ENCODE data around the gene P2RY12. TPM values are rescaled to one million over a fixed set of nuclear protein-coding genes. Genes with fewer than 3 reads are reported as not detected.

The P2RY12 gene
- total RNA-seq, 3 donors from 2014 or later = 0.32 to 3.4 (median 1.0) TPM

DNA sequence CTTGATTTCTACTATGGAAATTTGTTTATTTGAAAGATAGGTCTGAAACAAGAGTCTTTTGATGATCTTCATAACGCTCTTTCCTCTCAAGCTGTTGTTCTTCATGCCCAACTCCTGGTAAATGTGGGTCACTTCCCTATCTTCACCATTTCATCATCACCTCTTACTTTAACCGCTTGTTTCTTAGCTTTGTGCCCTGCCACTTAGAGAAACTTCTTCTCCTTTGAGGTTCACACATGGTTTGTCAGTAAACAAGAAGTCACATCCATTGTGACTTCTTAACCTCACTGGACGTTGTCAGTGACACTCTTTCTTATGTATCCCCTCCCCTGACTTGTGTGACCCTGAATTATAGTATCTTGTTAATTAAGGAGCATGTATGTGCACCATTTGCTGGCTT is 38.3 kb downstream of the P2RY12 start:
- Histone ChIP-seq H3K36me3 (ENCODE audit: low read depth) (no peaks in the 10 kb centered on the region), H3K4me1 (ENCODE audit: low read depth) (no peaks in the 10 kb centered on the region), H3K4me3 (no peak overlapping the region), H3K9me3 (no peaks in the 10 kb centered on the region)
- DNase-seq = no peak
- TF ChIP-seq, protein P1, sequence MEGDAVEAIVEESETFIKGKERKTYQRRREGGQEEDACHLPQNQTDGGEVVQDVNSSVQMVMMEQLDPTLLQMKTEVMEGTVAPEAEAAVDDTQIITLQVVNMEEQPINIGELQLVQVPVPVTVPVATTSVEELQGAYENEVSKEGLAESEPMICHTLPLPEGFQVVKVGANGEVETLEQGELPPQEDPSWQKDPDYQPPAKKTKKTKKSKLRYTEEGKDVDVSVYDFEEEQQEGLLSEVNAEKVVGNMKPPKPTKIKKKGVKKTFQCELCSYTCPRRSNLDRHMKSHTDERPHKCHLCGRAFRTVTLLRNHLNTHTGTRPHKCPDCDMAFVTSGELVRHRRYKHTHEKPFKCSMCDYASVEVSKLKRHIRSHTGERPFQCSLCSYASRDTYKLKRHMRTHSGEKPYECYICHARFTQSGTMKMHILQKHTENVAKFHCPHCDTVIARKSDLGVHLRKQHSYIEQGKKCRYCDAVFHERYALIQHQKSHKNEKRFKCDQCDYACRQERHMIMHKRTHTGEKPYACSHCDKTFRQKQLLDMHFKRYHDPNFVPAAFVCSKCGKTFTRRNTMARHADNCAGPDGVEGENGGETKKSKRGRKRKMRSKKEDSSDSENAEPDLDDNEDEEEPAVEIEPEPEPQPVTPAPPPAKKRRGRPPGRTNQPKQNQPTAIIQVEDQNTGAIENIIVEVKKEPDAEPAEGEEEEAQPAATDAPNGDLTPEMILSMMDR (IDR thresholded peaks at IDR 0.05) = no peak
- intact Hi-C loops (cut with DNase I, micrococcal nuclease) = no loop called here
- peak; percentile 22 for ATAC-seq

DNA sequence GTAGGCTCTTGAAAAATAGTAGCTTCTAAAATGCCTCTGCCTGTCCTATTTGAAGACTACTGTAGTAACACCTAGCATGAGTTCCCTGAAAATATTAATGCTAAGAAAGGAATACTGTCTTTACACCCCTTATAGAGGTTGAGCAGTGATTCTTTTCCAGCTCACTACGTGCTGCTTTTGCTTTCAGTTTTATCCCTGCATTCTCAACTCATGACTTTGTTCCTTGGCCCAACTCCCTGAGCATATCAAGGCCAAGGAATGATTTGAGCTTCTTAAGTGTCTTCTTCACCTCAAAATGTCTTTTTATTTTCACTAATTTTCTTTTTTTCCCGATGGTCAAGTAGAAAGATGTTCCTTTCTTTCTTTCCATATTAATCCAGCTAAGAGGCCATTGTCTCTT is 38.7 kb downstream of the P2RY12 start:
- Histone ChIP-seq H3K36me3 (ENCODE audit: low read depth) (no peaks in the 10 kb centered on the region), H3K4me3 (no peak overlapping the region), H3K4me1 (ENCODE audit: low read depth) (no peaks in the 10 kb centered on the region), H3K9me3 (no peaks in the 10 kb centered on the region)
- intact Hi-C loops (cut with DNase I, micrococcal nuclease) = no loop called here
- TF ChIP-seq, protein P1 (IDR thresholded peaks at IDR 0.05) = no peak
- ATAC-seq = peak; percentile 49
- peak in 1 of 3 donors; percentile 41 for DNase-seq

DNA sequence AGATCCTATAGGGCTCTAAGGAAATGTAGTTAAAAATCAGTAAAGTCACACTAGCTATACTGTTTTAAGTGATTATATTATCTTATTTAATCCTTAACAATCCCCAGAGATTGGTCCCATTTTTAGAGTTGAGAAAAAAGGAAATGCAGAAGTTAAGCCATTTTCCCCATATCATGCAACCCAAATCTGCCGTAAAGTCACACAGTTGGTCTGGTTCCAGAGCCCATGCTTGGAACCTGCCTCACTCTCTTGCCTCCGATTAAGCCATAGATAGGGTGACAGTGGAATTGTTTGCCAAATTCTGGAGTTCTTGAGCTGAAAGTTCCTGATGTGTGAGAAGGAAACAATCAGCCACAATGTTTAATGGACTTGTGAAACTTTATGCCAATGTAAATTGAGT is 52.9 kb downstream of the P2RY12 start:
- DNase-seq (no peak), ATAC-seq (no peak)
- TF ChIP-seq, protein P1 (IDR thresholded peaks at IDR 0.05) = no peak
- Histone ChIP-seq H3K36me3 (ENCODE audit: low read depth) (no peaks in the 10 kb centered on the region), H3K4me1 (ENCODE audit: low read depth) (no peaks in the 10 kb centered on the region), H3K4me3 (no peak overlapping the region), H3K9me3 (no peaks in the 10 kb centered on the region)
- intact Hi-C loops (cut with DNase I, micrococcal nuclease) = no loop called here

DNA sequence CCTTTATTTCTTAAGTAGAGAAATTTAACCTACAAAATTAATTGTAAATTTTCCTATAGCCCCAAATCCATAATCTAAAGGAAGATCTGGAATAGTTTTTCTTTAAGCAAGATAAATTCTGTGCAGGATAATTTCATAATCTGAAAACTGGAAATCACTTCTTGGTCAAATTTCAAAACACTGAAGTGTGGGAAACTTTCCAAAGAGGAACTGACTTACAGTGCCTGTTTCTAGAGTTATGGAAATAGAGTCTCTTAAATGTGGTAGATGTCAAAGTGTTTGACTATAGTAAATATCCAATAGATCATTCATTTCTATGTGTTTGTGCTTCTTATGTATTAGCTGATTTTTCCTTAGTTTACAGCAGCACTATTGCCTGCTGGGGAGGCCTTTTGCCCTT is 53.7 kb downstream of the P2RY12 start:
- intact Hi-C loops (cut with DNase I, micrococcal nuclease) = no loop called here
- no peak overlapping the region for H3K4me3 ChIP-seq
- TF ChIP-seq, protein P1 (IDR thresholded peaks at IDR 0.05) = no peak
- H3K36me3 ChIP-seq (ENCODE audit: low read depth) = no peaks in the 10 kb centered on the region
- DNase-seq (no peak), ATAC-seq (no peak)
- no peaks in the 10 kb centered on the region for H3K4me1 ChIP-seq (ENCODE audit: low read depth)
- H3K9me3 ChIP-seq = no peaks in the 10 kb centered on the region

DNA sequence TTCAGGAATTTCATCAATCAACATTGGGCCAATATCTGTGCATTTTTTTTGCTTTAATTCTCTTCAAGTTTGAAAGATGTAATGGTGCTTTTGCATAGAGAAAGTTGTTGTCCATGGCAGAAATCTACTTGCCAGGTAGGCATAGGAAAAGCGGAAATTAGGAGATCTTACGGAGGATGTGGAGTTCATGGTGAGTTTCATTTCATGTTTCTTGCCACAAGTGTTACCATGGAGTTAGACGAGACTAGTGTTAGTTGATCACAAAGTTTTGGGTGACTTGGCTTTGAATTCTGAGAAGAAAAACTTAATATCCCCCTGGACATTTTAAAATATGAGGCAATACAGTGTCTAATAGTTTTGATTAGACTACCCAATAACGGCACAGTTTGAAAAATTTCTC is 54.2 kb downstream of the P2RY12 start:
- Histone ChIP-seq H3K4me3 (no peak overlapping the region), H3K4me1 (ENCODE audit: low read depth) (no peaks in the 10 kb centered on the region), H3K9me3 (no peaks in the 10 kb centered on the region), H3K36me3 (ENCODE audit: low read depth) (no peaks in the 10 kb centered on the region)
- ATAC-seq (no peak), DNase-seq (no peak)
- intact Hi-C loops (cut with DNase I, micrococcal nuclease) = no loop called here
- TF ChIP-seq, protein P1 (IDR thresholded peaks at IDR 0.05) = no peak

DNA sequence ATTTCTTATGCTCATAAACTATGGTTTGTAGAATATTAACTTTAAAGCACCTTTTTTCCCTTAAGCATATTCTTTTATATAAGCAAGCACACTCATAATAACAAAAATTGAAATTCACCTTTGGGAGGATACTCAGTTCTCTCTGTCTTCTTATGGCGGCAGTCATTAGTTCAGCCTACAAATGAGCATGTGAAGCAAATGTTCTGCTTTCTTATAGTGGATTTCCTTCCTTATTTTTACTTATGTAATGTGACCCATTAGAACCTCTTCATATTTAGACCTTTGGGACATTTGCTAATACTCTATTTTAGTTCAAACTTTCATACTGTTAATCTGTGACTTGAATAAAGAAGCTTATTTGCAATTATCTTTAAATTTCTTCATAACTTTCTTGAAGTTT is 55.2 kb downstream of the P2RY12 start, which contains the start of gene P2RY13:
Gene P2RY13, minus strand, starts transcription at position 187 of the 400 bp plus-strand sequence. Its CDS starts 21 bp downstream, at position 166.
- intact Hi-C loops (cut with DNase I, micrococcal nuclease) = no loop called here
- Histone ChIP-seq H3K4me1 (ENCODE audit: low read depth) (no peaks in the 10 kb centered on the region), H3K9me3 (no peaks in the 10 kb centered on the region), H3K36me3 (ENCODE audit: low read depth) (no peaks in the 10 kb centered on the region), H3K4me3 (no peak within 1 kb of the TSS)
- TF ChIP-seq, protein P1 (IDR thresholded peaks at IDR 0.05) = no peak
- DNase-seq (no peak), ATAC-seq (no peak)

Measured in mucosa of descending colon (tissue), 3 donors.